HS-5 (cell line): ENCODE results near the gene TACR2.

Source experiments
- DNase-seq: peaks from one replicate; pipeline ENCODE4 v3.0.0-alpha.2; 2012; ENCODE audit warnings: low read depth

The TACR2 gene

DNA sequence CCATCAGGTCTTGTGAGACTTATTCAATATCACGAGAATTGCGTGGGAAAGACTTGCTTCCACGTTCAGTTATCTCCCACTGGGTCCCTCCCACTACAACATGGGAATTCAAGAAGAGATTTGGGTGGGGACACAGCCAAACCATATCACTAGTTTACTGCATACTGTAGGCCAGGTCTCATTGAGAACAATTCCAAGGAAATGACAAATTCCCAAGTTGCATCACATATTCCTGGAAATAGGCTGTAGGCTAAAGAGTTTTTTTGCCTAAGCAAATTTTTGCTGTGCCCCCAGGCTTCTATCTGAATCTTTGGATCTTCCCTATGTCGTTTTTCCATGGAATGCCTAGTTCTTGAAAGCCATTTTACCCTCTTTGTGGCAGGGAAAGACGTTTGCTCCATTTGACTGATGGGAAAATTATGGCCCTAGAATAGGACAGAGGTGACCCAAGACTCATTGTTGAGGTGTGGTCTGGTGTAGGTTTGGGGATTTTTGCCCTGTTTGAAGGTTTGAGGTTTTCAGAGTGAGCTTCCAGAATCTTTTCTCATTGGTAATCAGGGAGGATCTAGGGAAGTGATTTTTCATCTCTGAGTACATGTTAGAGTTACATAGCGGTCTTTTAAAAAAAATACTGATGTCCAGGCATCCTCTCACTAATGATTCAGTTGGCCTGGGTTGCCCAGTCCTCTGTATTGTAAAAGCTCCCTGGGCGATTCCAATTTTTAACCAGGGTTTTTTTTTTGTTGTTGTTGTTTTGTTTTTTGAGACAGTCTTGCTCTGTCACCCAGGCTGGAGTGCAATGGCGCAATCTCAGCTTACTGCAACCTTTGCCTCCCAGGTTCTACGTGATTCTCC lies 44.4 kb downstream of the TACR2 start:
- DNase-seq: peak; percentile 24

DNA sequence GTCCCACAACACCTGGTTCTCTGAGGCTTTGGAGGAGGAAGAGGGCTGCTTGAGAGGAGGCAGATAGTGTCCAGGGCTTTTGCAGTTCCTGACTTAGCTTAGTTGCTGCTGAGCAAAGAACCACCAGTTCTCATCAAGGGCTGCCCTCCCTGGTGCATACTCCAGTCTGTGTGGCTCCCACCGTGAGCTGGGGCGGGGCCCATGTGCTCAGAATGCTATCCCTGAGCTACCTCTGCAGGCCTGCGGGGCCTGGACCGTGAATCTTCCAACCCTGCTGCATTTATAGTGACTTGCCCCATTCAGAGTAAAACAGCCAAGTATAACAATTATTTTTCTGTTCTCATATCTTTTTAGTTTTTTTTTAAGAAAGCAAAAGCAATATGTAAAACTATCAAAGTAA lies 49.2 kb downstream of the TACR2 start:
- DNase-seq: no peak

DNA sequence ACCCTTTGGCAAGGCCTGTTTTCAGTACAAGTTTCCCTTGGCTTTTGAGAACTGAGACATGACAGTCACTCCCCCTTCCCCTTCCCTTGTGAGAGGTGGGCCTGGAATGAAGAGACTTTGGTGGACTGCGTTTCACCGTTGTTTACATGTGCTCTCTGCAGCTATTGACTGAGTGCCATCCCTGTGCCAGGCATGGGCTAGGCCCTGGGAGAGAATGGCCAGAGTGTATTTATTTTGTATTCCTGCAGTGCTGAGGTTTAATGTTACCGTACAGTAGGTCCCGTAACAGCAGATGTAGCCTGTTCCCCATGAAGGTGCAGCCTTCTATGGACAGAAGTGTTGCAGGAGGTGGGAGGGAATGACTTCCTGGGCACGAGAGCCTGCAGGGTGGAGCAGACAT lies 50.0 kb downstream of the TACR2 start:
- no peak for DNase-seq

DNA sequence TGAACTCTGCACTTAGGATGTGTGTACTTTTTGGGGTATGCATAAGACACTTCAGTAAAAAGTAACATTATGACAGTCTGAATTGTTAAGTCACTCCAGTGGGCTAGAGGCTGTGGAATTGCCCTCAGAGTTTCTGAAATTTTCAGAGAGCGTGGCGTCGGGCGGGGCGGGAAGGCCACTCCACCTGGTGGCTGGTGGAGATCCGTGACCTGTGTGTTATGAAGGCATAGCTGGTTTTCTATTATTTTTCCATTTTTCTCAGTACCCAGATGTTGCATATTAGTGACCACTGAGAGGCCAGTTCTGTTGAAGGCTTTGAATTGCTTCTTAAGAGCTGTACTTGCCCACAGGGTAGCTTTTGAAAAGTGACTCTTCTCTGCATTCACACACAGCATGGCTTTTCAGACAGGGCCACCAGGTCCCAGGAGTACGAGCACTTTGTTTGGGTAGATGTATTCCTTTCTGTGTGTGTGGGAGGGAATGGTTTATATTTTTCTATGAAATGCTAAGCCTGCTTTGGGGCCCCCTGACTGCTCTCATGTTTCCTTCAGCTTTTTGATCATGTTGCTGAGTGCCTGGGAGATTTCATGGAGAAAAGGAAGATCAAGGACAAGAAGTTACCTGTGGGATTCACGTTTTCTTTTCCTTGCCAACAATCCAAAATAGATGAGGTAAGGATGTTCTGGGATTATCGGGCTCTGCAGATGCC lies 52.3 kb downstream of the TACR2 start:
- DNase-seq: no peak

DNA sequence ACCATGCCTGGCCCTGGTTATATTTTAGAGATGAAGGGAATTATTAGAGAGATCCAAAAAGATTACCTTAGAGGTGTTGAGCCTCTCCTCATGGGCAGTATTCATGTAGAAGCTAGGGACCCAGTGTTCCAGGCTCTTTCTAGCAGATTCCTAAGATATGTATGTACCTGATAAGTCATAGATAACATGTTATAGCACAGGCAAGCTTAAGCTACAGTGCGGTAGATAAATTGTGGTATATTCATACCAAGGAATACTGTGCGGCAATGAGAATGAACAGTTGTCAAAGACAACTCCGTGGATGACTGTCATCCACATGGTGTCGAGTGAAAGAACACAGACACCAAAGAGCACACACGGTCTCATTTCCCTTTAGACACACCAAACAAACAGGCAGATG lies 53.1 kb downstream of the TACR2 start:
- no peak for DNase-seq

- DNase-seq: peak; percentile 77
These were observed 54.2 kb downstream of the TACR2 start for GRCh38 chr10:69362471-69362954.

DNA sequence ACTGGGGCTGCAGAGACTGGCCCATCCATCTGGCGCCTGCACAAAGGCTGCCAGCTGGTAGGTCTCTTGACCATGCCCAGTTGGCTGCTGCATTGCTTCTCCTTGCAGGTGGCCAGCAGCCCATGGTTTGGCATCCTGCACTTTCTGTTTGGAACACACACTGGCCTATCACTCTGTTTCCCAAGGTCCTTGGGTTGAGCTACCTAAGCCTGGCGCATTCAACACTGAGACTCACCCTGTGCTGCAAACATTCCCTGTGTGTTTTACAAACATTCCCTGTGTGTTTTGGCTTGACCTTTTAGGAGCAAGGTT lies 55.5 kb downstream of the TACR2 start:
- DNase-seq: no peak

GRCh38 chr10:69360485-69361302 lies 56.0 kb downstream of the TACR2 start:
- DNase-seq: no peak

GRCh38 chr10:69359594-69359993 lies 57.1 kb downstream of the TACR2 start:
- DNase-seq: no peak

DNA sequence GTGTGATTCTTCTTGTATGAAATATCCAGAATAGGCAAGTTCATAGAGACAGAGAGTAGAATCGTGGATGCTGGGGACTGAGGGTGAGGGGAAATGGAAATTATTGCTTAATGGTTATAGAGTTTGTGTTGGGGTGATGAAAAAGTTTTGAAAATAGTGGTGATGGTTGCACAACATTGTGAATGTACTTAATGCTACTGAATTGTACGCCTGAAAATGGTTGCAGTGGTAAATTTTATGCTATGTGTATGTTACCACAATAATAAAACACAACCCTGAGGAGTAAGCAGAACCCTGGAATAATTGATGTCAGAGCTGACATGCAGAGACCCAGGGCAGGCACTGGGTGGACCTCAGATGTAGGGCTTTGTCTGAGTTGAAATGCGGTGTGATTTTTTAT lies 57.6 kb downstream of the TACR2 start:
- DNase-seq: no peak

DNA sequence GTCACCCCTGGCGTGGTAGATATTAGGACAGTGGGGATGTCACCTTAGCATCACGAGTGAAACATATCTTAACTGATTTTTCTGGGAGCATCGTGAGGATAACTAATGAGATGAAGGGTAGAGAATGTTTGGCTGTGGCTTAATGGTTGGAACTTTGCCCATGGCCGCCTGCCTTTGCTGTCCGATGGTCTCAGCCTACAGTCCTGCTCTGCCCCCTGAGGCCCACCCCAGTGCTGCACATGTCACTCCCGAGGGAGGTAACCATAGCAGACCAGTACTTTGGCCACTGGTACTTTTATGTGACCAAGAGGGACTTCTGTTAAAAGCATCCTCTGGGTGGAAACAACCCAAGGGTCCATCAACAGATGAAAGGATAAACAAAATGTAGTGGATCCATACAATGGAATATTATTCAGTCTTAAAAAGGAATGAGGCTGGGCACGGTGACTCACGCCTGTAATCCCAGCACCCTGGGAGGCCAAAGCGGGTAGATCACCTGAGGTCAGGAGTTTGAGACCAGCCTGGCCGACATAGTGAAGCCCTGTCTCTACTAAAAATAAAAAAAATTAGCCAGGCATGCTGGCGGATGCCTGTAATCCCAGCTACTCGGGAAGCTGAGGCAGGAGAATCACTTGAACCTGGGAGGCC lies 58.4 kb downstream of the TACR2 start:
- no peak for DNase-seq

DNA sequence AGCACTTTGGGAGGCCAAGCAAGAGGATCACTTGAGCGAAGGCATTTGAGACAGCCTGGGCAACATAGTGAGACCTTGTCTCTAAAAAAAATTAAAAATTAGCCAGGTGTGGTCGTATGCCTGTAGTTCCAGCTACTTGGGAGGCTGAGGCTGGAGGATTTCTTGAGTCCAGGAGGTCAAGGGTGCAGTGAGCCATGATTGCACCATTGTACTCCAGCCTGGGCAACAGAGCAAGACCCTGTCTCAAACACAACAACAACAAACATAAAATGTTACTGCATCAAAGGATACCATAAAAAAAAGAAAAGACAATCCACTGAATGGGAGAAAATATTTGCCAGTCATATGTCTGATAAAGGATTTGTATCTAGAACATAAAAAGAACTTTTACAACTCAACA lies 60.5 kb downstream of the TACR2 start:
- DNase-seq: no peak

DNA sequence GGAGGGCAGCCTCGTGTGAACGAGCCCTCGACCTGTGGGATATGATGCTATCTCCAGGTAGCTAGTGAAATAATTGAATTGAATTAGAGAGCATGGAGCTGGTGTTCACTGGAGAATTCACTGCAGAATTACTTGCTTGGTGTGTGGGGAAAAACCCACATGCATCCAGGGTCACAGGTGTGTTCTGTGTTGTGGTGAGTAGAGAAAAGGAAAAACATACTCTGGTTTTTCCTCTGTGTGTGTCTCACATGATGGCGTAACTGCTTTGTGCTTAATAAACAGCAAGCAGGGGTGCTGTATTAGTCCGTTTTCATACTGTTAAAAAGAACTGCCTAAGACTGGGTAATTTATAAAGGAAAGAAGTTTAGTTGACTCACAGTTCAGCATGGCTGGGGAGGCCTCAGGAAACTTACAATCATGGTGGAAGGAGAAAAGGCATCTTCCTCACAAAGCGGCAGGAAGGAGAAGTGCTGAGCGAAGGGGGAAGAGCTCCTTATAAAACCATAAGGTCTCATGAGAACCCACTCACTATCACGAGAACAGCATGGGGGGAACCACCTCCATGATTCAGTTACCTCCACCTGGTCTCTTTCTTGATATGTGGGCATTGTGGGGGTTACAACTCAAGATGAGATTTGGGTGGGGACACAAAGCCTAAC lies 62.6 kb downstream of the TACR2 start:
- DNase-seq: no peak
